Esophagus squamous epithelium (tissue), 5 donors: ENCODE measurements around the gene AUTS2. TPM values are rescaled to one million over a fixed set of nuclear protein-coding genes. Genes with fewer than 3 reads are reported as not detected.

Experiments used
- DNase-seq: peaks from one replicate; lab custom pipeline; 2025; lab: John Stamatoyannopoulos, UW
- H3K27ac ChIP-seq, 4 donors: fragments of 200-600 bp; sonication (generic); one replicate each; pipeline ENCODE4 v1.5.1; 2016 to 2019; ENCODE audit warnings: mild to moderate bottlenecking in 1 of 4
- H3K27me3 ChIP-seq, 4 donors: fragments of 200-600 bp; sonication (generic); 1 replicate in 3 of 4; 2 replicates in 1 of 4; pipeline versions ENCODE4 v1.5.1 to v1.6.0; 2017 to 2021; ENCODE audit warnings: antibody characterized with exemption in 1 of 4
- H3K36me3 ChIP-seq, 3 donors: fragments of 200-600 bp; sonication (generic); one replicate each; pipeline ENCODE4 v1.5.1; 2016 to 2019
- H3K4me1 ChIP-seq, 3 donors: fragments of 200-600 bp; sonication (generic); one replicate each; pipeline ENCODE4 v1.5.1; 2017 to 2019
- H3K4me3 ChIP-seq, 4 donors: fragments of 200-600 bp; sonication (generic); 1 replicate in 3 of 4; 2 replicates in 1 of 4; pipeline ENCODE4 v1.5.1; 2016 to 2019; ENCODE audit warnings: mild to moderate bottlenecking in 2 of 4, moderate library complexity in 1 of 4
- H3K9me3 ChIP-seq, 3 donors: fragments of 200-600 bp; sonication (generic); one replicate each; pipeline ENCODE4 v1.5.1; 2016 to 2019
- POLR2A ChIP-seq, 4 donors: fragments of 450-650 bp; IDR thresholded peaks; one replicate each; pipeline ENCODE4 v1.6.1; 2017; ENCODE audit warnings: antibody characterized with exemption in 4 of 4, mild to moderate bottlenecking in 4 of 4, moderate library complexity in 3 of 4
- WGBS, 2 donors: methylation state at CpG; one replicate each; pipeline ENCODE4 v1.1.5; 2018; 5-methylcytosine and 5-hydroxymethylcytosine counted together
- intact Hi-C: fragments of 100-400 bp; cut with DNase I; formaldehyde crosslinking; loops from one replicate; pipeline ENCODE4 v1.15.0; 2022
- total RNA-seq, 4 donors: library from RNA; depleted of rRNA; stranded (reverse); fragments of >200 nt; gene quantifications; one replicate each; pipeline ENCODE4 v1.1.0, GENCODE V29; 2016
- TF ChIP-seq, protein P1 (sequence below), 6 experiments: fragments of 450-650 bp in 4 of 6; fragments of 200-600 bp in 2 of 6; sonication (generic) in 2 of 6; IDR thresholded peaks; one replicate each; pipeline ENCODE4 v1.5.1; 2016 to 2019; ENCODE audit warnings: antibody characterized with exemption in 6 of 6, mild to moderate bottlenecking in 4 of 6, moderate library complexity in 4 of 6
- donor health status: DM: yes; HTN: yes; CAD: no.

AUTS2 gene
- total RNA-seq, 4 donors from 2014 or later = 9.5 to 36.2 (median 23.0) TPM

DNA sequence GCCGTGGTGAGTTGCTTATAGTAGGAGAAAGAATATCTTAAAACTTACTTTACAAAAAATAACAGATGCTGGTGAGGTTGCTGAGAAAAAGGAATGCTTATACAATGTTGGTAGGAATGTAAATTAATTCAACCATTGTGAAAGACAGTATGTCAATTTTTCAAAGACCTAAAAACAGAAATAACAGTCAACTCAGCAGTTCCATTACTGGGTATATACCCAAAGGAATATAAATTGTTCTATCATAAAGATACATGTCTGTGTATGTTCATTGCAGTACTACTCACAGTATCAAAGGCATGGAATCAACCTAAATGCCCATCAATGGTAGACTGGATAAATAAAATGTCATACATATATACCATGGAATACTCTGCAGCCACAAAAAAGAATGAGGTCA is 420.4 kb downstream of the AUTS2 start:
- Histone ChIP-seq H3K9me3 (no peaks in the 10 kb centered on the region), H3K36me3 (no peaks in the 10 kb centered on the region), H3K4me1 (peaks cover 0 to 33% (median 6%) of the 10 kb centered on the region in 3 donors), H3K27ac (no peak overlapping the region), H3K4me3 (no peak overlapping the region), H3K27me3 (no peaks in the 10 kb centered on the region)
- intact Hi-C loops = no loop called here
- no peak for DNase-seq
- TF ChIP-seq POLR2A (IDR thresholded peaks at IDR 0.05) = no peak
- TF ChIP-seq, protein P1, sequence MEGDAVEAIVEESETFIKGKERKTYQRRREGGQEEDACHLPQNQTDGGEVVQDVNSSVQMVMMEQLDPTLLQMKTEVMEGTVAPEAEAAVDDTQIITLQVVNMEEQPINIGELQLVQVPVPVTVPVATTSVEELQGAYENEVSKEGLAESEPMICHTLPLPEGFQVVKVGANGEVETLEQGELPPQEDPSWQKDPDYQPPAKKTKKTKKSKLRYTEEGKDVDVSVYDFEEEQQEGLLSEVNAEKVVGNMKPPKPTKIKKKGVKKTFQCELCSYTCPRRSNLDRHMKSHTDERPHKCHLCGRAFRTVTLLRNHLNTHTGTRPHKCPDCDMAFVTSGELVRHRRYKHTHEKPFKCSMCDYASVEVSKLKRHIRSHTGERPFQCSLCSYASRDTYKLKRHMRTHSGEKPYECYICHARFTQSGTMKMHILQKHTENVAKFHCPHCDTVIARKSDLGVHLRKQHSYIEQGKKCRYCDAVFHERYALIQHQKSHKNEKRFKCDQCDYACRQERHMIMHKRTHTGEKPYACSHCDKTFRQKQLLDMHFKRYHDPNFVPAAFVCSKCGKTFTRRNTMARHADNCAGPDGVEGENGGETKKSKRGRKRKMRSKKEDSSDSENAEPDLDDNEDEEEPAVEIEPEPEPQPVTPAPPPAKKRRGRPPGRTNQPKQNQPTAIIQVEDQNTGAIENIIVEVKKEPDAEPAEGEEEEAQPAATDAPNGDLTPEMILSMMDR (IDR thresholded peaks at IDR 0.05) = no peak
- 72 to 73% methylated on average over 1 of the region's 1 CpG for WGBS, 2 donors

DNA sequence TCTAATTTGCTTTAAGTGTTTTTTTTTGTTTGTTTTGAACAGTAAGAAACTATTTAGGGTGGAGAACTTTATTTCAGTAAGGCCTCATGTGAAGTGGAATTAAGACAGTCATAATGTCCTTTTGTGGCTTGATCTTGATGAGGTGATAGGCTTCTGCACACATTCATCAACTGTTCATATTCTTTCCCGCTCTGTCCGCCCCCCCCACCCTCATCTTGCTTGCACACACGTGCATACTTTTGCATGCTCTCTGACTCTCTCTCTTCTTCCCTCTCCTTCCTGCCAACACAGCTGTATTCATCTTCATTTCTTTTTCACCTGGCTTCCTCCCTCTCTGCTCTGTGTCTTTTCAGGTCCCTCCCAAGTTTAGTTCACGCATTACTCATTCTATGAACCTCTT is 429.6 kb downstream of the AUTS2 start:
- Histone ChIP-seq H3K4me1 (peaks cover 0 to 27% (median 8%) of the 10 kb centered on the region in 3 donors), H3K36me3 (no peaks in the 10 kb centered on the region), H3K9me3 (no peaks in the 10 kb centered on the region), H3K4me3 (no peak overlapping the region), H3K27ac (no peak overlapping the region), H3K27me3 (no peaks in the 10 kb centered on the region)
- no peak for TF ChIP-seq POLR2A (IDR thresholded peaks at IDR 0.05)
- TF ChIP-seq, protein P1 (IDR thresholded peaks at IDR 0.05) = no peak
- DNase-seq = no peak
- intact Hi-C loops = no loop called here
- 32 to 39% methylated on average over 4 of the region's 4 CpGs for whole genome bisulfite sequencing, 2 donors

DNA sequence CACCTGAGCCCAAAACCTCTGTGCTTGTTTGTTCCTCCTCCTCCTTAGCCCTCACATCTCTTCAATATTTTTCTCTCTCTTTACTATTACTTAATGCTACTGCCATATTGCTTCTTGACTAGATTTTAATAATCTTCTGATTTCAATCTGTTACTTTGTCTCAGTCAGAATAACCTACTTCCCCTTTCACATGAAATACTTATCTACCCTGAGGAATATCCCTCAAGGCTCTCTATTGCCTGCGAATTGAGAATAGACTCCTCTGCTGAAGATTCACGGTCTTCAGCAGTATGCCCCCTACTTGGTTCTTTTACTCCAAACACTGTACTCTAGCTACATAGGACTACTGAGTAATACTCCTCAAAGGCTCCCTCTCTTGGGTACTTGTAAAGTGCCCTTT is 430.3 kb downstream of the AUTS2 start:
- H3K4me3 ChIP-seq = no peak overlapping the region
- WGBS, 2 donors = 86 to 95% methylated on average over 2 of the region's 2 CpGs
- H3K9me3 ChIP-seq = no peaks in the 10 kb centered on the region
- DNase-seq = no peak
- H3K4me1 ChIP-seq = peaks cover 0 to 27% (median 8%) of the 10 kb centered on the region in 3 donors
- intact Hi-C loops = no loop called here
- no peaks in the 10 kb centered on the region for H3K36me3 ChIP-seq
- no peak overlapping the region for H3K27ac ChIP-seq
- TF ChIP-seq, protein P1 (IDR thresholded peaks at IDR 0.05) = no peak
- TF ChIP-seq POLR2A (IDR thresholded peaks at IDR 0.05) = no peak
- no peaks in the 10 kb centered on the region for H3K27me3 ChIP-seq

DNA sequence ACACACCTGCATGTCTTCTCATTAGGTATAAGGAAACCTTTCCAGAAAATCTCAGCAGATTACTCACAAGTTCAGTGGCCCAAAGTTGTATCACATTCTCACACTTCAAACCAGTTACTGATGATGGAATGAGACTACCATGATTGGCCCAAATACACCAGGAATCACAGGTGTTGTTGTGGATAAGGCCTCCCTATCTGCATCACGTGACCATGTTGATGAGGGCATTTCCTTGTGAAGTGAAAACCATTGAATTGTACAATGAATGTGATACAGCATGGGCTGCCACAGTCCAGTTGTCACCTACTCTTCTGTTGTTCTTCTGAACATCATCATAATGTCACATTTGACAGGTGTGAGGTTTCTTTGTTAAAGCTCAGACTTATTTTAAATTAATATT is 431.7 kb downstream of the AUTS2 start:
- Histone ChIP-seq H3K27ac (no peak overlapping the region), H3K36me3 (no peaks in the 10 kb centered on the region), H3K27me3 (no peaks in the 10 kb centered on the region), H3K9me3 (no peaks in the 10 kb centered on the region), H3K4me1 (peaks cover 0 to 25% (median 8%) of the 10 kb centered on the region in 3 donors), H3K4me3 (no peak overlapping the region)
- intact Hi-C loops = no loop called here
- 75 to 80% methylated on average over 1 of the region's 1 CpG for WGBS, 2 donors
- no peak for DNase-seq
- TF ChIP-seq POLR2A (IDR thresholded peaks at IDR 0.05) = no peak
- TF ChIP-seq, protein P1 (IDR thresholded peaks at IDR 0.05) = no peak

DNA sequence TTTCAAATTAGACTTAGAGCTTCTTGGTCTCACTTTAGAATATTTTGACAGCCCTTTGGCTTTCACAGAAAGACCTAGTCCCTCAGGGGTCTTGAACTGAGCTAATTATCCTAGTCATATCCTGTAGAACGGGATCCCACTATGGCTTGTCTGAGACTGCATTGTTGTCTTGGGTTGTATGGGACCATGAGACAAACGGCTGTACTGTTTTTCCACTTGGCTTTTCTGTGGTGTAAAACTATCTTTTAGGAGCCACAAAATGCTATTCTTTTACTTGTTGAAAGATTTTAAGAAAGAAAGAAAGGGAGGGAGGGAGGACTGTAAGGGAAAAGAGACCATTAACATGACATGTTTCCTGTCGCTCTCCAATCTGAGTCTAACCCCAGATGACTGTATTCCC is 432.5 kb downstream of the AUTS2 start:
- Histone ChIP-seq H3K27me3 (no peaks in the 10 kb centered on the region), H3K27ac (no peak overlapping the region), H3K4me1 (peaks cover 0 to 20% (median 5%) of the 10 kb centered on the region in 3 donors), H3K36me3 (no peaks in the 10 kb centered on the region), H3K4me3 (no peak overlapping the region), H3K9me3 (no peaks in the 10 kb centered on the region)
- intact Hi-C loops = no loop called here
- DNase-seq = no peak
- WGBS, 2 donors = 74 to 83% methylated on average over 3 of the region's 3 CpGs
- TF ChIP-seq, protein P1 (IDR thresholded peaks at IDR 0.05) = no peak
- no peak for TF ChIP-seq POLR2A (IDR thresholded peaks at IDR 0.05)
